HUES6 (cell line): ENCODE results near the gene ADCY6.

ENCODE experiments used
- H3K27ac ChIP-seq: 2 replicates; pipeline ENCODE4 v1.7.0; 2013; ENCODE audit warnings: low read depth, mild to moderate bottlenecking, low read length, inconsistent platforms
- H3K27me3 ChIP-seq: 2 replicates; pipeline ENCODE4 v1.6.1; 2013; ENCODE audit warnings: low read length; ENCODE audit not compliant: control insufficient read depth, insufficient read depth
- H3K36me3 ChIP-seq: 2 replicates; pipeline ENCODE4 v1.6.1; 2013; ENCODE audit warnings: low read length; ENCODE audit not compliant: control insufficient read depth, insufficient read depth
- H3K4me1 ChIP-seq: 2 replicates; pipeline ENCODE4 v1.6.1; 2013; ENCODE audit warnings: low read length; ENCODE audit not compliant: control insufficient read depth, insufficient read depth
- H3K4me3 ChIP-seq: 2 replicates; pipeline ENCODE4 v1.5.1; 2013; ENCODE audit warnings: low read depth, low read length
- H3K9ac ChIP-seq: one replicate; pipeline ENCODE4 v1.6.1; 2013; ENCODE audit warnings: mild to moderate bottlenecking, low read length
- H3K9me3 ChIP-seq: 2 replicates; pipeline ENCODE4 v1.6.1; 2013; ENCODE audit warnings: low read depth, low read length; ENCODE audit not compliant: control insufficient read depth, insufficient read depth

The ADCY6 gene

DNA sequence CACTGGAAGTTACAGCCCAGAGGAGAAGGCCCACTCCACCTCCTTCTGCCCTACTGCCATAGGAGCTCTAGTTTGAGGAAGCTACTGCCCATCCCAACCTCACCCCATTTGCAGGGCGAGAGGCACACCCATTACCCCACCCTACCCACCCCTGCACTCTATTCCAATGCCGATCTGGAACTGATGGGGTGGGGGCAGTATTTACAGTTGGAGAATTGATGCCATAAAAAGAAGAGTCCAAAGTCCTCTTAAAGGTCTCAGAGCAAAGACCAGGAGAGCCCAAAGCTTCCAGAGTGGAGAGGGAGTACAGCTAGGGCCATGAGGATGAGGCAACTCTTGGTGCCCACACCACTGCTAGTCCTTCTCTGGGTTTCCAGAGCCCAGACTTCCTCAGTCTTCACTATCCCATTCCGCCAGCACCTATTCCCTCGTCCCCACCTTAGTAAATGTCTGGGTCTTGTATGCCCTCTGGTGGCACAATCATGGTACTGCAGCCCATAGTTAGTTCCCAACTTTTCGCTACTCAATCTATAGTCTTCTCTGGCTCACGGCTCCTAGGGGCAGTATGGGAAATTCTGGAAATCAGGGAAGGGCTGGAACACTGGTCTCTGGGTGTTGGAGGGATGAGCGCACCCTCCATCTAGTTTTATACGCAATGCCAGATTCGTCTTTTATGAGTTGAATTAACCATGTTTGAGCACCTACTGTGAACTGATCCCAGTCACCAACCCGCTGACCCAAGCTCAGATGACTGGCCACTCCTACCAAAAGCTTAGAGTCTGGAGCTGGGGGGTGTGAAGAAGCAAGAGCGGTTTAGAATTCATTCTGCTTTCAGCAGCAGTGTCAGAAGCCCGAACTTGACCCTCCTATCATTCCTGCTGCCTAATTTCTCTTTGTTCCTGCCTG is 6.9 kb upstream of the ADCY6 start:
- Histone ChIP-seq H3K27me3 (no peaks in the 10 kb centered on the region), H3K27ac (no peak overlapping the region), H3K36me3 (no peaks in the 10 kb centered on the region), H3K4me1 (peaks cover 6% of the 10 kb centered on the region), H3K9me3 (no peaks in the 10 kb centered on the region), H3K9ac (no peak overlapping the region), H3K4me3 (no peak overlapping the region)

DNA sequence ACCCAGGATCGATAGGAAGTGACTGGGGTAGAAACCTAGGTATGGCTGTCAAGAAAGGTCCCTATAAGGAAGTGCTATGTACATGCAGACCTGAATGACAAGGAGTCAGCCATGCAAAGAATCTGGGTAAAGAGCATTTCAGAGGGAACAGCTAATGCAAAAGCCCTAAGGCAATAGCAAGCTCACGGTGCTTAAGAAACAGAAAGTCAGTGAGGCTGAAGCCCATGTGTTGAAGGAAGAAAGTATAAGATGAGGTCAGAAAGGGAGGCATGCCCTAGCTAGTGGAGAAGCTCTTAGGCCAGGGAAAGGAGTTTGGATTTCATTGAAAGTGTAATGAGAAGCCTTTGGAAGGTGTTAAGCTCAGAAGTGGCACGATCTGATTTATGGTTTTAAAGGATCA is 6.0 kb upstream of the ADCY6 start:
- Histone ChIP-seq H3K27me3 (no peaks in the 10 kb centered on the region), H3K9ac (peak overlapping the region; percentile 43), H3K9me3 (no peaks in the 10 kb centered on the region), H3K27ac (no peak overlapping the region), H3K36me3 (no peaks in the 10 kb centered on the region), H3K4me1 (peaks cover 11% of the 10 kb centered on the region), H3K4me3 (no peak overlapping the region)

DNA sequence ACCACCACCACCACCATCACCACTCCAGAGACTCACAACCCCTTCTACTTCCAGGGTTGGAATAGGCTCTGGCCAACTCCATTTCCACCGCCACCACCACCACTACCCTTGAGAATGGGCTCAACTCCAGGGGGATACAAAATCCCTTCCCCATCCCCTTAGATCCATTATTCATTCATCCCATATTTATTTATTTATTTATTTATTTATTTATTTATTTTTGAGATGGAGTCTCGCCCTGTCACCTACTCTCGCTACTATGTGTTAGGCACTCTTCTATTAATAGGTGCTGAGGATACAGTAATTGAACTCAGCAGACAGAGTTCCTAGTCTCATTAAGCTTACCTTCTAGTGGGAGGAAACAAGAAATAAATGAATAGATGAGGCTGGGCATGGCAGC is 4.8 kb upstream of the ADCY6 start:
- Histone ChIP-seq H3K27me3 (no peaks in the 10 kb centered on the region), H3K9ac (no peak overlapping the region), H3K4me1 (peaks cover 12% of the 10 kb centered on the region), H3K9me3 (no peaks in the 10 kb centered on the region), H3K36me3 (no peaks in the 10 kb centered on the region), H3K27ac (no peak overlapping the region), H3K4me3 (no peak overlapping the region)

DNA sequence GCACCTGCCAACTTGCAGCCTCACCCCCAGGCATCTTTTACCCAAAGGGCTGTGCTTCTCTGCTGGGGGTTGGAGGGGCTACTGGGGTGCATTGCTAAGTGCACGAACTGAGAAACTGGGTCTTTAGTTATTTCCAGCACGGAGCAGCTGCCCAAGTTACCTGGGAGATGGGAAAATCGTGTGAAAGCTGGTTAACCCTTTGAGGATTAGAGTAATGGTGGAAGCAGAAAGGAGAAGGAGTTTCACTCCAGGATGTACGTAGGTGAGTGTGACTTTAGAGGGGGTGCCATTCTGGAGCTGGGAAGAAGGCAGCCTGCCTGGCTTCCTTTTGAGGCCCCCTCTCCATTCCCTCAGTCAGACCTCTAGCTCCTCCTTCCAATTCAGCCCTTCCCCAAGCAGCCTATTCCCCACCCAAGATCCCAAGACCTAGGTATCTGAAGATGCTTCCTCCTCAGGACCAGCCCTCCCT is 1.0 kb upstream of the ADCY6 start:
- peaks cover 11% of the 10 kb centered on the region for H3K27me3 ChIP-seq
- H3K9me3 ChIP-seq, result no peaks in the 10 kb centered on the region
- H3K36me3 ChIP-seq, result no peaks in the 10 kb centered on the region
- H3K4me1 ChIP-seq, result peaks cover 14% of the 10 kb centered on the region
- H3K27ac ChIP-seq, result no peak overlapping the region
- H3K4me3 ChIP-seq, result peak overlapping the region; percentile 99
- H3K9ac ChIP-seq, result no peak overlapping the region

DNA sequence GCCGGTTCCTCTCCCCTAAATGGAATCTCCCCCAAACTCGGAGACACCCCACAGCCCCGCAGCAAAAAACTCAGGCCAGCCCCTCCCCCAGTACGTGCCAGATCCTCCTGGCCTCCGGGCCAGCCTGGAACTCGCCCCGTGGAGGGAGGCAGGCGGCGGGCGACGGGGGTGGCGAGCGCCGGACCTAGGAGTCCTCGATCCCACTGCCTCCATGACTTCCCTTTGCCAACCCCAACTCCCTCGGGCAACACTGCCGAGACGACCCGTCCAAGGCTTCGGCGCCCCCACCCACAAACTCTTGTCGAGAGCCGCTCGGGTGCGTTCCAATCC is 400 bp downstream of the ADCY6 start:
- H3K4me1 ChIP-seq, result peaks cover 14% of the 10 kb centered on the region
- H3K27me3 ChIP-seq, result peaks cover 11% of the 10 kb centered on the region
- no peaks in the 10 kb centered on the region for H3K36me3 ChIP-seq
- no peaks in the 10 kb centered on the region for H3K9me3 ChIP-seq
- H3K27ac ChIP-seq, result no peak overlapping the region
- H3K4me3 ChIP-seq, result peak overlapping the region; percentile 99
- H3K9ac ChIP-seq, result peak overlapping the region; percentile 78

DNA sequence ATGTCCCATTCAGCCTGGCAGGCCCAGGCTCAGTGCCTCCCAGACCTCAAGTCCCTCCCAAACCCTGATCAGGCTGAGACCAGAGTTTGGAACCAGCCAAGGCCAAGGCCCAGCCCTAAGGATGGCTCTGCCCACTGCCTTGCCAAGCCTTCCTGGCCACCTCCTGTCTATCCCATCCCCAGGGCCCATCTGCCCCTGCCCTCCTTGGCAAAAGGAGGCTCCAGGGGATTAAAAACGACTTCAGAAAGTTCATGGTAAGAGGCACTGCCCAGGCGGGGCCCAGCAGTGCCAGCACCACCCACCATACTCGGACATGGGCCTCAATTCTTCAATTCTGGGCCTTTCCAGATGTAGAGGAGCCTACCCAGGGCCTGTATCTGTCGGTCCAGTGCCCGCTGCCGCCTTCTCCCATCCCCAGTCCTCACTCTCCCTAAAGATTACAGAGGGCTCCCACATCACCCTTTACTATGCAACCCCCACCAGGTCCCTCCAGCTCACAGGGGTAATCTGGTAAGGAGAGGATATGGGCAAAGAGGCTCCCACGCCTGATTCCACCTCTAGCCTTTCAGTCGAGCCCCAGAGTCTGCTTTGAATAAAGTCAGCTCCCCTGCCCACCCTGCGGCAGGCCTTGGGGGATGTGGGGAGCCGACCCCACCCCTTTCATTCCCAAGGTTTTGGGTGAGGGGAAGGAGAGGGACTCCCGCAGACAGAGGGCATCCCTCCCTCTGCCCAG is 932 bp downstream of the ADCY6 start:
- Histone ChIP-seq H3K9me3 (no peaks in the 10 kb centered on the region), H3K36me3 (no peaks in the 10 kb centered on the region), H3K4me3 (peak overlapping the region; percentile 99), H3K4me1 (peaks cover 14% of the 10 kb centered on the region), H3K9ac (peak overlapping the region; percentile 78), H3K27me3 (peaks cover 11% of the 10 kb centered on the region), H3K27ac (no peak overlapping the region)

DNA sequence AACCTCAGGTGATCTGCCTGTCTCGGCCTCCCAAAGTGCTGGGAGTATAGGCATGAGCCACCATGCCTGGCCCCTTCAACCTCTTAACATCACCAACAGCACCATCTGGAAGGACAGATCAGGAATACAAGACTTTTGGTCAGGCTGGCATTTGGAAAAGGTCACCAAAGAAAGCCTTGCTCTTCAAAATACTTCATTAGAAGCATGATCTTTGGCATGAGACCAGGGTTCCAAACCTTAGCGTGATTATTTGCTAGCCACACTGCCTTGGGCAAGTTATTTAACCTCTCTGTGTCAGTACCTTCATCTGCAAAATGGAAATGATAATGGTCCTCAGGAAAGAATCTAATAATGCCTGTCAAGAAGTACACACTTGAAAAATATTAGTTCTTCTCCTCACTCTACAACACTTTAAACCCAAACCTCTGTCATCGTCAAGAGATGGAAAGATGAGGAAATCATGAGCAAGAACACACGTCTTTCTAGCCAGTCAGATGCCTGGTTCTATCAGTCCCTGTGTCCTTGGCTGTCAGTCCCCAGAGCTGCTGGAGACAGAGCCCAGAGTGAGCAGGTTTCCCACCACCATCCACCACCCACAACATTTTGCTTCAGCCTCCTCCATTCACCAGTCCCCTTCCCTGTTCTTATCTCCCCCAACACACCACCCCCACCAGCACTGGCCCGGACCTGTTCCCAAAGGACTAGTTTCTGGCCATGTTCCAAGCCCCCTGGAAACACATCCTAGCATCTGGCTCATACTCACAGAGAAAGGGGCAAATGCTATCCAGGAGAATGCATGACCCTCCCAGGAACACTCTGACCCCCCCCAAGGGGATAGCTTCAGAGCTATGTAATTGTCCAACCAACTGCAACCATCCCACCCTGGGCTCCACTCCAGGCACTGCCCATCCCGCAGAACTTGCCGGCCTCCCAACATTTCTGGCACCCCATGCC is 2.0 kb downstream of the ADCY6 start:
- H3K27ac ChIP-seq, result no peak overlapping the region
- peaks cover 22% of the 10 kb centered on the region for H3K4me1 ChIP-seq
- H3K4me3 ChIP-seq, result no peak overlapping the region

DNA sequence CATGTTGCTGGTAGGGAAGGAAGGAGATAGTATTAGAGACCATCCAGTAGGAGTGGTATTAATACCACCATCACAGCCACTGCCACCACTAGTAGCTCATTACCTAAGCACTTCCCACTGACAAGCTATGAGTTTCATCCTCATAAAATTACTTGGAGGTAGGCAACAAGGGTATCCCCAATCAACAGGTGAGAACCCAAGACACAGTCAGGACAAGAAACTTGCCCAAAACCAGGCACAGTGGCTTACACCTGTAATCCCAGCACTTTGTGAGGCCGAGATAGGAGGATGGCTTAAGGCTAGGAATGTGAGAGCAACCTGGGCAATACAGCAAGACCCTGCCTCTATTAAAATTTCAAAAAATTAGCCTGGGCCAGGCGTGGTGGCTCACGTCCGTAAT is 5.5 kb downstream of the ADCY6 start:
- peaks cover 11% of the 10 kb centered on the region for H3K27me3 ChIP-seq
- H3K4me3 ChIP-seq, result no peak overlapping the region
- no peak overlapping the region for H3K9ac ChIP-seq
- H3K4me1 ChIP-seq, result peaks cover 24% of the 10 kb centered on the region; the same call in 1 of the 2 replicates
- H3K9me3 ChIP-seq, result no peaks in the 10 kb centered on the region
- no peaks in the 10 kb centered on the region for H3K36me3 ChIP-seq
- no peak overlapping the region for H3K27ac ChIP-seq

More for the DNA sequence above, 2.0 kb downstream of the ADCY6 start:
- H3K27me3 ChIP-seq, result peaks cover 11% of the 10 kb centered on the region
- H3K9me3 ChIP-seq, result no peaks in the 10 kb centered on the region
- no peaks in the 10 kb centered on the region for H3K36me3 ChIP-seq
- no peak overlapping the region for H3K9ac ChIP-seq

DNA sequence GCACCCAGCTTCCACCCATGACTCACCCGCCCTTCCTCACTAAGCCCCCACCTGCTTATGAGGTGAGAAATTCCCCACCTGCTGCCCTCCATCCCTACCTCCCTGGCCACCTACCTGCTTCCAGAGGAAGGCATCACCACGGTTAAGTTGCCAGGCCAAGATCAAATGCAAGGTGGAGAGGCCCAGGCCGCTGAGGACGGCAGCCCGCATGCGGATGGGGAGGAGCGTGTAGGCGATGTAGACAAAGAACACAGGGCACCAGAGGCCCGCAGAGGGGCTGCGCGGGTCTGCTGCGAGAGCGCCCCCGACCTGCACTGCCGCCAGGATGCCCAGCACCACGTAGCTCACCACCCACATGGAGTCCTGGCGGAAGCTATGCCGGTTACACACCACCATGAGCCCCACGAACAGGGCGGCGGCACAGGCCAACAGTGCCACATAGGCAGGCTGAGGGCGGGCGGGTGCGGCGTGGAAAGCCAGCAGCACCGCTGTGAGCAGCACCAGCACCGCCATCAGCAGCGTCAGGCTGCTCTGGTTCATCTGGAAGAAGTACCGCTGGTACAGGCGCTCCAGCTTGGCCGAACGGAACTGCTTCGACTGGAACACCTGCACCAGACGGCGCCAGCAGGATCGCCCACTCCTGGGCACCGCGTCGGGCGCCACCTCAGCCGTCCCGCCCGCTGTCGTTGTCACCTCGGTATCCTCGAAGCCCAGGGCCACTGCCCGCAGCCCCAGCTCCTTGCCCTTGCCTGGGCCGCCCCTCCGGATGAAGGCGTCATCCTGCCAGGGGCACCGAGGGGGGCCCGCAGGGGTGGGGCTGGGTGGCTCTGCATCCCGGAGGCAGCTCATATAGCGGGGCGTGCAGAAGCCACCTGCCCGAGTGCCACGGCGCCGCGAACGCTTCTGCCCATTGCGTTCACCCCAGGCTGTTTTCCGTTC is 6.2 kb downstream of the ADCY6 start:
- Histone ChIP-seq H3K27me3 (peaks cover 5% of the 10 kb centered on the region), H3K9me3 (no peaks in the 10 kb centered on the region)

More for the DNA sequence above, 6.2 kb downstream of the ADCY6 start:
- Histone ChIP-seq H3K27ac (no peak overlapping the region), H3K9ac (no peak overlapping the region), H3K36me3 (no peaks in the 10 kb centered on the region), H3K4me1 (peaks cover 25% of the 10 kb centered on the region), H3K4me3 (no peak overlapping the region)
